ENCODE measurements around the gene IVL. TPM values are rescaled to one million over a fixed set of nuclear protein-coding genes. Genes with fewer than 3 reads are reported as not detected.

IVL gene
- total and polyA plus RNA-seq, 2 donors (not counting 3 experiments of a cell fraction or from before 2014, with no cell fraction given): not detected

GRCh38 chr1:152873495-152873894 lies 34.9 kb upstream of the IVL start:
- H3K79me2 ChIP-seq (ENCODE audit: control insufficient read depth, insufficient read depth, low read length): no peaks in the 10 kb centered on the region
- H3K4me1 ChIP-seq (ENCODE audit: control insufficient read depth, extremely low read depth, insufficient read depth, low read length): no peaks in the 10 kb centered on the region
- intact Hi-C loops (cut with micrococcal nuclease) (no loop called here), dilution Hi-C loops (cut with MboI; ENCODE audit: extremely low pct_ligation_motif_present, low sequenced_read_pairs) (no loop called here)
- ChIA-PET POLR2A (no interaction called here), CTCF (interaction anchor here (1.5 kb wide), 1 partner anchor 357 kb away, joined by 3 read pairs; no protein-coding TSS in a partner anchor)
- no peaks in the 10 kb centered on the region for H3K27me3 ChIP-seq (ENCODE audit: control insufficient read depth in 2 of 2, insufficient read depth in 2 of 2, low read length in 2 of 2)
- no peak overlapping the region for H3K9ac ChIP-seq (replicated peaks; ENCODE audit: extremely low read depth, insufficient read depth, low read length)
- FAIRE-seq (no peak), DNase-seq (ENCODE audit: low read depth, low spot score) (no peak)
- no peak overlapping the region for H2AFZ ChIP-seq (ENCODE audit: low read depth, low read length)
- no TSS peak for BruUV-seq (replicated peaks)
- H4K20me1 ChIP-seq (replicated peaks; ENCODE audit: control insufficient read depth, extremely low read depth, insufficient read depth, low read length): no peaks in the 10 kb centered on the region
- H3K9me3 ChIP-seq (replicated peaks; ENCODE audit: control insufficient read depth, insufficient read depth, low read length): no peaks in the 10 kb centered on the region
- TF ChIP-seq, protein P1, sequence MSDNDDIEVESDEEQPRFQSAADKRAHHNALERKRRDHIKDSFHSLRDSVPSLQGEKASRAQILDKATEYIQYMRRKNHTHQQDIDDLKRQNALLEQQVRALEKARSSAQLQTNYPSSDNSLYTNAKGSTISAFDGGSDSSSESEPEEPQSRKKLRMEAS (IDR thresholded peaks at IDR 0.05; ENCODE audit: insufficient read depth, insufficient read length): no peak
- TF ChIP-seq POLR2AphosphoS5 (IDR thresholded peaks at IDR 0.05; ENCODE audit: insufficient read depth, low read depth, low read length) (no peak), POLR2A (IDR thresholded peaks at IDR 0.05; ENCODE audit: low read depth, low read length) (no peak), EZH2 (IDR thresholded peaks at IDR 0.05; ENCODE audit: borderline replicate concordance, low read depth, low read length, severe bottlenecking) (no peak), JUN (IDR thresholded peaks at IDR 0.05; ENCODE audit: borderline replicate concordance, insufficient read depth, insufficient read length, low read depth) (no peak), MYC (IDR thresholded peaks at IDR 0.05; ENCODE audit: low read depth, low read length) (no peak), CTCF (IDR thresholded peaks at IDR 0.05; ENCODE audit: extremely low read depth in 1 of 2, insufficient read depth in 1 of 2, low read depth in 1 of 2, low read length in 2 of 2) (no peak), FOS (IDR thresholded peaks at IDR 0.05; ENCODE audit: borderline replicate concordance, insufficient read depth, low read length) (no peak), GATA2 (IDR thresholded peaks at IDR 0.05; ENCODE audit: insufficient read depth, insufficient read length, low read depth, low read length) (no peak)
- H3K9me1 ChIP-seq (replicated peaks; ENCODE audit: control insufficient read depth, extremely low read depth, insufficient read depth, low read length): no peaks in the 10 kb centered on the region
- H3K4me2 ChIP-seq (ENCODE audit: insufficient read depth, low read length): no peak overlapping the region
- no peak overlapping the region for H3K4me3 ChIP-seq (replicated peaks in 1 of 3; ENCODE audit: insufficient read depth in 1 of 3, low read depth in 1 of 3, low read length in 3 of 3)
- no peaks in the 10 kb centered on the region for H3K36me3 ChIP-seq (ENCODE audit: control insufficient read depth in 2 of 2, extremely low read depth in 1 of 2, insufficient read depth in 2 of 2, low read length in 2 of 2)
- no peak overlapping the region for H3K27ac ChIP-seq (ENCODE audit: insufficient read depth, low read depth, low read length)

Data from endothelial cell of umbilical vein (primary cell).